HepG2 (cell line): Measurements from ENCODE around the gene SUSD2. TPM values are rescaled to one million over a fixed set of nuclear protein-coding genes. Genes with fewer than 3 reads are reported as not detected.
A peak's percentile ranks its signal among the peaks of the same experiment; 100 is the strongest.

Experiments used
- ATAC-seq: fragments of 200-7000 bp; cut with Tn5 transposase; 3 replicates; pipeline ENCODE4 v1.9.1; 2020; ENCODE audit warnings: mild to moderate bottlenecking, moderate library complexity
- BruUV-seq: library from RNA; stranded (reverse); fragments of 400-500 nt; replicated peaks from 2 replicates; lab custom pipeline; 2021; lab: Mats Ljungman, UMichigan
- CTCF ChIA-PET: fragments of 300-600 bp; formaldehyde crosslinking; extraction: SDS; loops from one replicate; lab custom pipeline; 2021; ENCODE audit warnings: low total read pairs, inconsistent platforms, low intra/inter-chr PET ratio; lab: Yijun Ruan, JAX
- POLR2A ChIA-PET: fragments of 350-600 bp; sonication (Branson Sonifier 250); formaldehyde crosslinking; loops from one replicate; lab custom pipeline; 2020; ENCODE audit warnings: antibody characterized with exemption, inconsistent platforms; lab: Yijun Ruan, JAX
- DNase-seq: peaks from one replicate; pipeline ENCODE4 v3.0.0-alpha.2; 2015; ENCODE audit warnings: low spot score
- FAIRE-seq: peaks from 3 replicates; lab custom pipeline; 2011; peaks lifted over from hg19 to GRCh38; lab: Jason Lieb, UNC
- H2AFZ ChIP-seq: one replicate; pipeline ENCODE4 v1.6.1; 2011; ENCODE audit warnings: low read length, inconsistent platforms
- H3K27ac ChIP-seq: fragments of 300-600 bp; 3 replicates; pipeline ENCODE4 v1.8.0; 2011; ENCODE audit warnings: mixed run types, mild to moderate bottlenecking, mixed read lengths, low read length, inconsistent platforms; ENCODE audit not compliant: insufficient read depth; ENCODE audit errors: extremely low read length
- H3K27me3 ChIP-seq, 2 experiments: fragments of 200-600 bp in 1 of 2; 2 replicates in 1 of 2; 3 replicates in 1 of 2; pipeline versions ENCODE4 v1.6.0 to v1.8.0; 2011; ENCODE audit warnings: low read length in 2 of 2, mild to moderate bottlenecking in 2 of 2, moderate library complexity in 2 of 2, inconsistent platforms in 1 of 2; ENCODE audit not compliant: insufficient read depth in 2 of 2, control insufficient read depth in 1 of 2
- H3K36me3 ChIP-seq, 2 experiments: fragments of 200-600 bp in 1 of 2; replicated peaks in 1 of 2; 2 replicates in 1 of 2; 3 replicates in 1 of 2; pipeline versions ENCODE4 v1.5.1 to v1.8.0; 2011; ENCODE audit warnings: low read length in 2 of 2, inconsistent platforms in 1 of 2; ENCODE audit not compliant: insufficient read depth in 2 of 2, control insufficient read depth in 1 of 2
- H3K4me1 ChIP-seq: 2 replicates; pipeline ENCODE4 v1.5.1; 2012; ENCODE audit warnings: low read length, inconsistent platforms; ENCODE audit not compliant: insufficient read depth
- H3K4me2 ChIP-seq: 2 replicates; pipeline ENCODE4 v1.6.0; 2011; ENCODE audit warnings: low read depth, low read length, inconsistent platforms
- H3K4me3 ChIP-seq, 3 experiments: fragments of 200-600 bp in 1 of 3; sonication (generic), shearing (Covaris generic) in 1 of 3; replicated peaks in 1 of 3; 2 replicates each; pipeline ENCODE4 v1.5.1; 2011 to 2016; ENCODE audit warnings: low read length in 3 of 3, inconsistent platforms in 2 of 3, low read depth in 2 of 3, mild to moderate bottlenecking in 2 of 3, control low read depth in 1 of 3, mixed read lengths in 1 of 3; ENCODE audit not compliant: insufficient read depth in 1 of 3
- H3K79me2 ChIP-seq: one replicate; pipeline ENCODE4 v1.6.1; 2011; ENCODE audit warnings: low read length, inconsistent platforms; ENCODE audit not compliant: insufficient read depth
- H3K9ac ChIP-seq: 2 replicates; pipeline ENCODE4 v1.6.0; 2011; ENCODE audit warnings: mild to moderate bottlenecking, low read depth, low read length, inconsistent platforms; ENCODE audit not compliant: insufficient read depth
- H3K9me3 ChIP-seq: 2 replicates; pipeline ENCODE4 v1.5.1; 2012; ENCODE audit warnings: mild to moderate bottlenecking, low read length
- H4K20me1 ChIP-seq: 2 replicates; pipeline ENCODE4 v1.6.0; 2011; ENCODE audit warnings: inconsistent platforms, mild to moderate bottlenecking, low read length, moderate library complexity; ENCODE audit not compliant: insufficient read depth
- ARHGAP35 ChIP-seq: sonication (generic); formaldehyde crosslinking; IDR thresholded peaks from 2 replicates; pipeline ENCODE4 v1.9.0; 2022; ENCODE audit warnings: mild to moderate bottlenecking, inconsistent platforms, moderate library complexity, missing genetic modification reagents, borderline replicate concordance
- DNMT1 ChIP-seq: sonication (generic); formaldehyde crosslinking; IDR thresholded peaks from 2 replicates; pipeline ENCODE4 v1.5.1; 2020; ENCODE audit warnings: mild to moderate bottlenecking, missing genetic modification reagents
- EP300 ChIP-seq, 3 experiments: sonication (generic) in 1 of 3; formaldehyde crosslinking in 1 of 3; IDR thresholded peaks; 2 replicates each; pipeline versions ENCODE4 v1.5.1 to v1.6.1; 2011 to 2020; ENCODE audit warnings: low read depth in 2 of 3, low read length in 2 of 3, borderline replicate concordance in 1 of 3, improper control_type of control experiment in 1 of 3, mild to moderate bottlenecking in 1 of 3, missing genetic modification reagents in 1 of 3, moderate library complexity in 1 of 3
- TMF1 ChIP-seq: sonication (generic); formaldehyde crosslinking; IDR thresholded peaks from 2 replicates; pipeline ENCODE4 v1.8.1; 2022; ENCODE audit warnings: low read depth, missing genetic modification reagents
- ZNF180 ChIP-seq: sonication (generic); formaldehyde crosslinking; IDR thresholded peaks from 2 replicates; pipeline ENCODE4 v1.4.0; 2020; ENCODE audit warnings: low read depth, missing genetic modification reagents, borderline replicate concordance
- ZNF230 ChIP-seq: sonication (generic); formaldehyde crosslinking; IDR thresholded peaks from 2 replicates; pipeline ENCODE4 v1.4.0; 2020; ENCODE audit warnings: mild to moderate bottlenecking, missing genetic modification reagents
- ZNF558 ChIP-seq: sonication (generic); formaldehyde crosslinking; IDR thresholded peaks from 2 replicates; pipeline ENCODE4 v1.9.0; 2022; ENCODE audit warnings: mild to moderate bottlenecking, missing genetic modification reagents, borderline replicate concordance
- ZNF770 ChIP-seq: sonication (generic); formaldehyde crosslinking; IDR thresholded peaks from 2 replicates; pipeline ENCODE4 v1.5.0; 2020; ENCODE audit warnings: mild to moderate bottlenecking, missing genetic modification reagents
- WGBS: methylation state at CpG from one replicate; pipeline ENCODE4 v1.1.6; 2017; ENCODE audit warnings: low lambda C conversion rate; 5-methylcytosine and 5-hydroxymethylcytosine counted together
- in situ Hi-C: cut with HindIII; loops from 2 replicates; pipeline ENCODE4 v1.10.0; 2017; ENCODE audit warnings: low pct_unique_long_range_greater_than_20kb; ENCODE audit not compliant: extremely low pct_ligation_motif_present
- intact Hi-C: fragments of 100-400 bp; cut with micrococcal nuclease; formaldehyde crosslinking; loops from one replicate; pipeline ENCODE4 v1.10.0; 2022; ENCODE audit not compliant: unreplicated experiment
- polyA plus RNA-seq, 8 experiments: library from polyadenylated mRNA; depleted of rRNA in 3 of 8; stranded (reverse) in 7 of 8; unstranded in 1 of 8; fragments of >200 nt; fragmentation: Illumina TruSeq in 4 of 8; extraction: Trizol in 4 of 8; gene quantifications; 2 replicates each; pipeline versions ENCODE4 v1.2.1 to v1.2.3, GENCODE V29; 2011 to 2016; ENCODE audit warnings: low read depth in 4 of 8, missing spikeins in 1 of 8, mixed read lengths in 1 of 8; ENCODE audit not compliant: insufficient read depth in 1 of 8
- total RNA-seq, 5 experiments: library from RNA; depleted of rRNA; stranded (reverse); fragments of >200 nt; fragmentation: Illumina TruSeq; extraction: Trizol; gene quantifications; 2 replicates each; pipeline ENCODE4 v1.2.3, GENCODE V29; 2016; ENCODE audit warnings: low read depth in 1 of 5

The SUSD2 gene
- total and polyA plus RNA-seq, 2 of the 13 experiments (the other 11 are each of a cell fraction or from before 2014, with no cell fraction given) = 2.1 to 11.0 TPM

GRCh38 chr22:24208012-24208749 is 26.9 kb downstream of the SUSD2 start (continued):
- peak in 1 of 2 experiments; percentile 92; a peak in 3 of 4 replicates for TF ChIP-seq EP300 (IDR thresholded peaks at IDR 0.05; ENCODE audit: low read depth in 2 of 2, low read length in 2 of 2)
- TF ChIP-seq EP300 (CRISPR knock-in tag; IDR thresholded peaks at IDR 0.05; ENCODE audit: borderline replicate concordance) = peak; percentile 90; the same call in 1 of the 2 replicates
- TF ChIP-seq ZNF180 (CRISPR knock-in tag) = no peak
- no peak for TF ChIP-seq DNMT1
- no peak for TF ChIP-seq ARHGAP35
- no peak for TF ChIP-seq ZNF230 (CRISPR knock-in tag)

GRCh38 chr22:24209016-24209415 is 27.7 kb downstream of the SUSD2 start:
- no peak for ATAC-seq
- intact Hi-C loops = no loop called here
- Histone ChIP-seq H4K20me1 (no peaks in the 10 kb centered on the region), H3K79me2 (no peaks in the 10 kb centered on the region)
- in situ Hi-C loops = no loop called here
- TF ChIP-seq TMF1 (no peak), ZNF558 (CRISPR knock-in tag) (no peak), ZNF770 (0 out of 2 replicates have a peak, but pooled peaks have one; percentile 31)
- TF ChIP-seq, all 625 proteins: peak for 1
- Histone ChIP-seq H2AFZ (no peak overlapping the region), H3K4me1 (peaks cover 51% of the 10 kb centered on the region), H3K27me3 (no peaks in the 10 kb centered on the region), H3K27ac (no peak overlapping the region), H3K9ac (no peak overlapping the region), H3K9me3 (no peaks in the 10 kb centered on the region), H3K4me3 (no peak overlapping the region), H3K4me2 (no peak overlapping the region), H3K36me3 (no peaks in the 10 kb centered on the region)
- DNase-seq (no peak), FAIRE-seq (no peak)
- ChIA-PET CTCF (no interaction called here), POLR2A (no interaction called here)
- BruUV-seq = no TSS peak
- 94% methylated on average over 3 of the region's 3 CpGs for WGBS
